ENCODE measurements around the gene ARHGAP18. TPM values are rescaled to one million over a fixed set of nuclear protein-coding genes. Genes with fewer than 3 reads are reported as not detected.

The ARHGAP18 gene
- total and polyA plus RNA-seq, 10 of the 15 experiments (the other 5 are each of a cell fraction or from before 2014, with no cell fraction given), result 18.2 to 52.2 (median 31.7) TPM

DNA sequence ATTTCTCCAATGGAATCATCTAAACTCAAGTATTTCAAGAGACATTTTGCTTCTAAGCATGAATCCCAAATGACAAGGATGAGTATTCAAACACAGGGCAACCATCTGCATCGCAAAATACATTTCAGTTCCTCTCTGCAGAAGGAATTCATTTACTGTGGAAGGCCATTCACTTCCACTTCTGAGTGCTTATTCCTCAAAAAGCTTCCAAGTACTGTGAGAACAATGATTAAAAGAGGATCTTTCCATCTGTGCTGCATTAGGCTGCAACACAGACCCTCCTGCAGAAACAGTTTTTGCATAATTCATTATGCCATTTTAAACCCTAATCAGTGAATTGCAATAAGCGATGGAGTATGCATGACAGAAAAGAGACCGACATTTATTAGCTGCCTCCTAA, 52.5 kb downstream of the ARHGAP18 start:
- Histone ChIP-seq H3K36me3 (ENCODE audit: control insufficient read depth in 2 of 2, insufficient read depth in 2 of 2, low read length in 1 of 2) (no peaks in the 10 kb centered on the region), H3K79me2 (ENCODE audit: control insufficient read depth, insufficient read depth, low read length) (peaks cover 78% of the 10 kb centered on the region)
- FAIRE-seq, result no peak

More for the DNA sequence above, 52.5 kb downstream of the ARHGAP18 start:
- Histone ChIP-seq H4K20me1 (ENCODE audit: control insufficient read depth, insufficient read depth) (no peaks in the 10 kb centered on the region), H3K27me3 (replicated peaks in 1 of 2; ENCODE audit: control insufficient read depth in 2 of 2, insufficient read depth in 2 of 2, low read length in 1 of 2) (no peaks in the 10 kb centered on the region), H3K4me1 (ENCODE audit: control insufficient read depth, insufficient read depth, low read length) (peaks cover 36% of the 10 kb centered on the region), H3K9ac (ENCODE audit: control insufficient read depth, insufficient read depth, low read length) (no peak overlapping the region), H3K27ac (ENCODE audit: control insufficient read depth, insufficient read depth) (no peak overlapping the region), H3K4me2 (ENCODE audit: control insufficient read depth, insufficient read depth) (no peak overlapping the region), H3K9me3 (replicated peaks; ENCODE audit: control insufficient read depth, insufficient read depth, low read length) (no peaks in the 10 kb centered on the region; the same call in 1 of the 3 replicates), H2AFZ (ENCODE audit: control insufficient read depth, low read depth, low read length) (no peak overlapping the region), H3K4me3 (no peak overlapping the region)
- ATAC-seq (no peak), DNase-seq (ENCODE audit: low read depth, low spot score) (no peak)
- SMC1A ChIA-PET (ENCODE audit: uncharacterized antibody, unreplicated experiment), result interaction anchor here (0.7 to 1.5 kb wide), 4 partner anchors 11 to 21 kb away, joined by 3 read pairs; no protein-coding TSS in a partner anchor
- RAD21 ChIA-PET (ENCODE audit: unreplicated experiment), result interaction anchor here (0.7 to 1.1 kb wide), 3 partner anchors 48 to 158 kb away, joined by 4 read pairs; no protein-coding TSS in a partner anchor
- no TSS peak for BruUV-seq (replicated peaks)
- CTCF ChIA-PET, result interaction anchor here (1.1 to 1.2 kb wide), 2 partner anchors 16 to 43 kb away, joined by 3 read pairs; no protein-coding TSS in a partner anchor
- 91% methylated on average over 3 of the region's 3 CpGs for WGBS (ENCODE audit: insufficient coverage, insufficient replicate concordance, low lambda C conversion rate, missing lambda C conversion rate)
- intact Hi-C loops (cut with micrococcal nuclease; ENCODE audit: unreplicated experiment) (no loop called here), in situ Hi-C loops (cut with MboI) (no loop called here)
- TF ChIP-seq BACH1 (IDR thresholded peaks at IDR 0.05; ENCODE audit: borderline replicate concordance), result no peak
- TF ChIP-seq MTA2 (IDR thresholded peaks at IDR 0.05; ENCODE audit: low read depth), result no peak
- no peak for TF ChIP-seq EED (IDR thresholded peaks at IDR 0.05; ENCODE audit: low read depth)
- TF ChIP-seq, protein P1, sequence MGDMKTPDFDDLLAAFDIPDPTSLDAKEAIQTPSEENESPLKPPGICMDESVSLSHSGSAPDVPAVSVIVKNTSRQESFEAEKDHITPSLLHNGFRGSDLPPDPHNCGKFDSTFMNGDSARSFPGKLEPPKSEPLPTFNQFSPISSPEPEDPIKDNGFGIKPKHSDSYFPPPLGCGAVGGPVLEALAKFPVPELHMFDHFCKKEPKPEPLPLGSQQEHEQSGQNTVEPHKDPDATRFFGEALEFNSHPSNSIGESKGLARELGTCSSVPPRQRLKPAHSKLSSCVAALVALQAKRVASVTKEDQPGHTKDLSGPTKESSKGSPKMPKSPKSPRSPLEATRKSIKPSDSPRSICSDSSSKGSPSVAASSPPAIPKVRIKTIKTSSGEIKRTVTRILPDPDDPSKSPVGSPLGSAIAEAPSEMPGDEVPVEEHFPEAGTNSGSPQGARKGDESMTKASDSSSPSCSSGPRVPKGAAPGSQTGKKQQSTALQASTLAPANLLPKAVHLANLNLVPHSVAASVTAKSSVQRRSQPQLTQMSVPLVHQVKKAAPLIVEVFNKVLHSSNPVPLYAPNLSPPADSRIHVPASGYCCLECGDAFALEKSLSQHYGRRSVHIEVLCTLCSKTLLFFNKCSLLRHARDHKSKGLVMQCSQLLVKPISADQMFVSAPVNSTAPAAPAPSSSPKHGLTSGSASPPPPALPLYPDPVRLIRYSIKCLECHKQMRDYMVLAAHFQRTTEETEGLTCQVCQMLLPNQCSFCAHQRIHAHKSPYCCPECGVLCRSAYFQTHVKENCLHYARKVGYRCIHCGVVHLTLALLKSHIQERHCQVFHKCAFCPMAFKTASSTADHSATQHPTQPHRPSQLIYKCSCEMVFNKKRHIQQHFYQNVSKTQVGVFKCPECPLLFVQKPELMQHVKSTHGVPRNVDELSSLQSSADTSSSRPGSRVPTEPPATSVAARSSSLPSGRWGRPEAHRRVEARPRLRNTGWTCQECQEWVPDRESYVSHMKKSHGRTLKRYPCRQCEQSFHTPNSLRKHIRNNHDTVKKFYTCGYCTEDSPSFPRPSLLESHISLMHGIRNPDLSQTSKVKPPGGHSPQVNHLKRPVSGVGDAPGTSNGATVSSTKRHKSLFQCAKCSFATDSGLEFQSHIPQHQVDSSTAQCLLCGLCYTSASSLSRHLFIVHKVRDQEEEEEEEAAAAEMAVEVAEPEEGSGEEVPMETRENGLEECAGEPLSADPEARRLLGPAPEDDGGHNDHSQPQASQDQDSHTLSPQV (IDR thresholded peaks at IDR 0.05), result no peak
- TF ChIP-seq TBL1XR1 (IDR thresholded peaks at IDR 0.05; ENCODE audit: low read depth, low read length), result no peak
- TF ChIP-seq CREB1 (IDR thresholded peaks at IDR 0.05; ENCODE audit: low read depth), result no peak
- TF ChIP-seq HDAC2 (IDR thresholded peaks at IDR 0.05), result no peak
- TF ChIP-seq, protein P2, sequence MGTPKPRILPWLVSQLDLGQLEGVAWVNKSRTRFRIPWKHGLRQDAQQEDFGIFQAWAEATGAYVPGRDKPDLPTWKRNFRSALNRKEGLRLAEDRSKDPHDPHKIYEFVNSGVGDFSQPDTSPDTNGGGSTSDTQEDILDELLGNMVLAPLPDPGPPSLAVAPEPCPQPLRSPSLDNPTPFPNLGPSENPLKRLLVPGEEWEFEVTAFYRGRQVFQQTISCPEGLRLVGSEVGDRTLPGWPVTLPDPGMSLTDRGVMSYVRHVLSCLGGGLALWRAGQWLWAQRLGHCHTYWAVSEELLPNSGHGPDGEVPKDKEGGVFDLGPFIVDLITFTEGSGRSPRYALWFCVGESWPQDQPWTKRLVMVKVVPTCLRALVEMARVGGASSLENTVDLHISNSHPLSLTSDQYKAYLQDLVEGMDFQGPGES (IDR thresholded peaks at IDR 0.05), result no peak
- TF ChIP-seq RELA (IDR thresholded peaks at IDR 0.05; ENCODE audit: borderline replicate concordance, partially characterized antibody), result no peak
- TF ChIP-seq, protein P3, sequence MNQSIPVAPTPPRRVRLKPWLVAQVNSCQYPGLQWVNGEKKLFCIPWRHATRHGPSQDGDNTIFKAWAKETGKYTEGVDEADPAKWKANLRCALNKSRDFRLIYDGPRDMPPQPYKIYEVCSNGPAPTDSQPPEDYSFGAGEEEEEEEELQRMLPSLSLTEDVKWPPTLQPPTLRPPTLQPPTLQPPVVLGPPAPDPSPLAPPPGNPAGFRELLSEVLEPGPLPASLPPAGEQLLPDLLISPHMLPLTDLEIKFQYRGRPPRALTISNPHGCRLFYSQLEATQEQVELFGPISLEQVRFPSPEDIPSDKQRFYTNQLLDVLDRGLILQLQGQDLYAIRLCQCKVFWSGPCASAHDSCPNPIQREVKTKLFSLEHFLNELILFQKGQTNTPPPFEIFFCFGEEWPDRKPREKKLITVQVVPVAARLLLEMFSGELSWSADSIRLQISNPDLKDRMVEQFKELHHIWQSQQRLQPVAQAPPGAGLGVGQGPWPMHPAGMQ (IDR thresholded peaks at IDR 0.05; ENCODE audit: borderline replicate concordance), result no peak
- TF ChIP-seq WRNIP1 (IDR thresholded peaks at IDR 0.05; ENCODE audit: borderline replicate concordance, low read depth, low read length), result no peak
- TF ChIP-seq SREBF1 (IDR thresholded peaks at IDR 0.05; ENCODE audit: low read length), result no peak
- TF ChIP-seq, protein P4, sequence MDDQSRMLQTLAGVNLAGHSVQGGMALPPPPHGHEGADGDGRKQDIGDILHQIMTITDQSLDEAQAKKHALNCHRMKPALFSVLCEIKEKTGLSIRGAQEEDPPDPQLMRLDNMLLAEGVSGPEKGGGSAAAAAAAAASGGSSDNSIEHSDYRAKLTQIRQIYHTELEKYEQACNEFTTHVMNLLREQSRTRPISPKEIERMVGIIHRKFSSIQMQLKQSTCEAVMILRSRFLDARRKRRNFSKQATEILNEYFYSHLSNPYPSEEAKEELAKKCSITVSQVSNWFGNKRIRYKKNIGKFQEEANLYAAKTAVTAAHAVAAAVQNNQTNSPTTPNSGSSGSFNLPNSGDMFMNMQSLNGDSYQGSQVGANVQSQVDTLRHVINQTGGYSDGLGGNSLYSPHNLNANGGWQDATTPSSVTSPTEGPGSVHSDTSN (IDR thresholded peaks at IDR 0.05; ENCODE audit: insufficient replicate concordance, low read depth, low read length), result no peak
- POLR2A ChIA-PET, result interaction anchor here (0.6 to 2.0 kb wide), 3 partner anchors 9 to 21 kb away, joined by 3 to 5 read pairs (median 4); no protein-coding TSS in a partner anchor

Data from GM12878 (cell line).